Activated CD4-positive, alpha-beta T cell treated with anti-CD3 and anti-CD28 coated beads, Interleukin-2, amount 10 ng/mL, durations not matched to agents 7 days and 5 days (primary cell): ENCODE data around the gene PTPRN2. TPM values are rescaled to one million over a fixed set of nuclear protein-coding genes. Genes with fewer than 3 reads are reported as not detected.

Experiments
- CTCF ChIA-PET: fragments of 350-600 bp; sonication (Branson Sonifier 250); formaldehyde crosslinking; loops from one replicate; lab custom pipeline; 2021; ENCODE audit warnings: antibody characterized with exemption; lab: Charles Lee
- POLR2A ChIA-PET: fragments of 350-600 bp; sonication (Branson Sonifier 250); formaldehyde crosslinking; loops from one replicate; lab custom pipeline; 2021; ENCODE audit warnings: antibody characterized with exemption; lab: Charles Lee
- DNase-seq: peaks from one replicate; pipeline ENCODE4 v3.0.0-alpha.2; 2020
- H3K27ac Mint-ChIP-seq: one replicate; pipeline ENCODE4 v1.8.0; 2021; ENCODE audit warnings: mild to moderate bottlenecking, moderate library complexity, mixed read lengths
- H3K27me3 Mint-ChIP-seq: one replicate; pipeline ENCODE4 v1.8.0; 2021; ENCODE audit warnings: mixed read lengths
- H3K36me3 Mint-ChIP-seq: one replicate; pipeline ENCODE4 v1.8.0; 2021; ENCODE audit warnings: low read depth, mixed read lengths
- H3K4me1 Mint-ChIP-seq: one replicate; pipeline ENCODE4 v1.8.0; 2021; ENCODE audit warnings: mixed read lengths
- H3K4me3 Mint-ChIP-seq: one replicate; pipeline ENCODE4 v1.8.0; 2021; ENCODE audit warnings: mild to moderate bottlenecking, moderate library complexity, mixed read lengths
- H3K9me3 Mint-ChIP-seq: one replicate; pipeline ENCODE4 v1.8.0; 2021; ENCODE audit warnings: mixed read lengths
- total RNA-seq, 2 experiments: library from RNA; stranded (reverse); gene quantifications; one replicate each; pipeline ENCODE4 v1.2.3, GENCODE V29; 2021

The PTPRN2 gene
- total RNA-seq, 2 experiments from 2014 or later, result 2.6 to 2.7 TPM

DNA sequence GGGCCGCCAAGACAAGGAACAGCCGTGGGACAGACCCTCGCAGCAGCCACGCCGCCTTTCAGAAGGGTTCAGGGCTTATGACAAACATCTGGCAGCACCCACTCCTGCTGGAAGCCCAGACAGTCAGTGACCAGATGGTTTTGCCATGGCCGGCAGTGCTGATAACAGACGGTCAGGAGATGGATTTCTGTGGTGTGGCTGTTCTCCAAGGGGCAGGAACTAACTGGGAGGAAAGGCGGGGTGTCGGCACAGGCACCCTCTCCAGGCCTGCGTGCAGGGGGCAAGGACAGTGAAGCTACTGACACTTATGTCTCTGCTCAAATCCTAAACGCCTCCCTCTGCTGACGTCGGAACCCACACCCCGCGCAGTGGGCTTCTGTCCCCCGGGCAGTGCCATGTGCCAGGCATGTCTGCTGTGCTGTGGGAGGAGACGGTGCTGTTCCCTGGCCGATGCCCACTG is 834.8 kb downstream of the PTPRN2 start:
- no peak for DNase-seq
- Mint-ChIP-seq H3K36me3 (no peaks in the 10 kb centered on the region), H3K27ac (no peak overlapping the region), H3K9me3 (no peaks in the 10 kb centered on the region), H3K4me3 (no peak overlapping the region), H3K4me1 (no peaks in the 10 kb centered on the region), H3K27me3 (no peaks in the 10 kb centered on the region)
- ChIA-PET POLR2A (no interaction called here), CTCF (no interaction called here)

- no peaks in the 10 kb centered on the region for H3K4me1 Mint-ChIP-seq
- no peaks in the 10 kb centered on the region for H3K36me3 Mint-ChIP-seq
- H3K9me3 Mint-ChIP-seq, result no peaks in the 10 kb centered on the region
- no peak for DNase-seq
- no peak overlapping the region for H3K27ac Mint-ChIP-seq
- H3K4me3 Mint-ChIP-seq, result no peak overlapping the region
- POLR2A ChIA-PET, result no interaction called here
- CTCF ChIA-PET, result no interaction called here
- no peaks in the 10 kb centered on the region for H3K27me3 Mint-ChIP-seq
Observed at GRCh38 chr7:157751951-157752673, 835.5 kb downstream of the PTPRN2 start.

DNA sequence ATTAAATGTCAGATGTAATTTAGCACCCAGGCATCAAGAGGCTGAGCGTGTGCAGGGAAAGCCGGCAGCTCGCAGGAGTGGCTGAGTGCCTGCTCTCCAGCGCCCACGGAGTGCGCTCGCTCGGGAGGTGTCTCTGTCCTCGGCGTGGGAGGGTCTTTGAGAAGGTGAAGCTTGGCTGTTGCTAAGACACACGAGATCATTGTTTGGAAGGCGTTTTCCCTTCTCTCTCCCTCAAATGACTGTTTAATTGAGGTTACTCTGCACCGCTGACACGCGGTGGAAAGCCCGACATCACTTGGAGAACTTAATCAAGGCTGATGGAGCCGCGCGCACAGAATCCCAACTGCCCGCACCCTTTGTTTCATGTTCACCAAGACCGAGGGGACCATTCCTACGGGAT is 836.2 kb downstream of the PTPRN2 start:
- Mint-ChIP-seq H3K27ac (no peak overlapping the region), H3K4me3 (no peak overlapping the region), H3K27me3 (no peaks in the 10 kb centered on the region), H3K9me3 (no peaks in the 10 kb centered on the region), H3K4me1 (no peaks in the 10 kb centered on the region), H3K36me3 (no peaks in the 10 kb centered on the region)
- ChIA-PET CTCF (no interaction called here), POLR2A (no interaction called here)
- DNase-seq, result no peak

DNA sequence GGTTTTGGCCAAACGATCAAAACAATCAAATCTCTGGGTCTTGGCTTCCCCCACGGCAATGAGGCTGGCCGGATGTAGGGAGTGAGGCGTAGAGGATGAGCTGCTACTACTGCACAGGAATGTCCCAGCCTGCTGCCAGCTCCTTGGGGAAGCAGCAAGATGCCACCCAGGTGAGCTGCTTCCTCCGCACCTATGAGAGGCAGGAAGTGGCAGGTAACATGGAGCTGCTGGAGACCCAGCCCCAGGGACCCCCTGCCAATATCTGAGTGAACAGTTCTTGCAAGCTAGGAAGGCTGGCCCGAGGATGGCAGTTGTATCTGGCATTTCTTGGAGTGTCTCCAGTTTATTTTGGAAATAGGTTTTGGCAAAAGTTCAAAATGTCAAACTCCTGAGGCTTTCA is 837.3 kb downstream of the PTPRN2 start:
- DNase-seq, result no peak
- ChIA-PET CTCF (no interaction called here), POLR2A (no interaction called here)
- Mint-ChIP-seq H3K4me1 (no peaks in the 10 kb centered on the region), H3K27ac (peak overlapping the region; percentile 46), H3K9me3 (no peaks in the 10 kb centered on the region), H3K4me3 (no peak overlapping the region), H3K36me3 (no peaks in the 10 kb centered on the region), H3K27me3 (no peaks in the 10 kb centered on the region)

DNA sequence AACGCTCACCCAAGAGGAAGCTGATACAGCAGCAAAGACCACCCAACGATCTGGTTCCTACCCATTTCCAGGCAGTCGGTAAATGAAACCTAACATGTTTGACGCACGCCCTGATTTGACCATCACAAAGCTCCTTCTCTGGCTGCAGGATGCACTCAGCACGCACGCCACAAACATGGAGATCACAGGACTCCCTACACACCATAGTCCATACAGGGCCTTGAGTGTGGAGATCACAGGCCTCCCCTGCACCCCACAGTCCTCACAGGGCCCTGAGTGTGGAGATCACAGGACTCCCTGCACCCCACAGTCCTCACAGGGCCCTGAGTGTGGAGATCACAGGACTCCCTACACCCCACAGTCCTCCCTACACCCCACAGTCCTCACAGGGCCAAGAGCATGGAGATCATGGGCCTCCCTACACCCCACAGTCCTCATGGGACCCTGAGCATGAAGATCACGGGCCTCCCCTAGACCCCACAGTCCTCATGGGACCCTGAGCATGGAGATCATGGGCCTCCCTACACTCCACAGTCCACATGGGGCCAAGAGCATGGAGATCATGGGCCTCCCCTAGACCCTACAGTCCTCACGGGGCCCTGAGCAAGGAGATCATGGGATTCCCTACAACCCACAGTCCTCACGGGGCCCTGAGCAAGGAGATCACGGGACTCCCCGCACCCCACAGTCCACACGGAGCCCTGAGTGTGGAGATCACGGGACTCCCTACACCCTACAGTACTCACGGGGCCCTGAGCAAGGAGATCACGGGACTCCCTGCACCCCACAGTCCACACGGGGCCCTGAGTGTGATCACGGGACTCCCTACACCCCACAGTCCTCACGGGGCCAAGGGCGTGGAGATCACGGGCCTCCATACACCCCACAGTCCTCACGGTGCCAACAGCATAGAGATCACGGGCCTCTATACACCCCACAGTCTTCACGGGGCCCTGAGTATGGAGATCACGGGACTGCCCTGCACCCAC is 841.6 kb downstream of the PTPRN2 start:
- H3K36me3 Mint-ChIP-seq, result no peaks in the 10 kb centered on the region
- no peaks in the 10 kb centered on the region for H3K9me3 Mint-ChIP-seq
- H3K4me3 Mint-ChIP-seq, result no peak overlapping the region
- POLR2A ChIA-PET, result no interaction called here
- peak overlapping the region; percentile 19 for H3K27ac Mint-ChIP-seq
- H3K4me1 Mint-ChIP-seq, result no peaks in the 10 kb centered on the region
- no peaks in the 10 kb centered on the region for H3K27me3 Mint-ChIP-seq
- DNase-seq, result no peak
- CTCF ChIA-PET, result no interaction called here

DNA sequence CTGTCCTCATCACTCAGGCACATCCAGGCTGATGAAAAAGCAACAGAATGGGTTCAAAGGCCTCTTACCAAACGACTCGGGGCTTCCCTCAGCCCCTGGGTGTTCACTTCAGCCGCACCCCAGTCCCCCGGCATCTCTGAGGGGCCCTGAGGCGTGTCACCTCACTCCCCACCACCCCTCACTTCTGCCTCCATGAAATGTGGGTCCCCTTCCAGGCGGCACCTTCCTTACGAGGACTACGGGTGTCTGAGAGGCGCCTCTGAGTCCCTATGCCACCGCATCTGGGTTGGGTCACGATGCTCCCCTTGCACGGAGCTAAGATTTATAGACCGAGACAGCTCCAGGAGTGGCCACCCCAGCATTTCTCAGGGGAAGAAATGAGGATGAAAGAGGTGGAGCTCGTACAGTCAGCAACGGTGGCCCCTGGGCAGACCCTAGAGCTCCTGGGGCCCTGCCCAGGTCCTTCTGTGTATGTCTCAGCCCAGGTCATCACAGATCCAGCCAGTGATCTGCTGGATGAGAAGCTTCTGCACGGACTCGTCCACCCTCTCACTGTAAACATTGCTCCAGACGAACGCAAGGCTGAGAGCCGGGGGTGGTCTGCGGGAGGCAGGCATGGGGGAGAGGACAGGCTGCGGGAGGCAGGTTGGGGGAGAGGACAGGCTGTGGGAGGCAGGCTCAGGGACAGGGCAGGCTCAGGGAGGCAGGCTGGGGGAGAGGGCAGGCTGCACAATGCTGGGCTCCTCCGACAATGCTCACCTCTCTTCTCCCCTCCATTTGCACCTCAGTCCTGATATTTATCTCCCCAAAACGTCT is 842.6 kb downstream of the PTPRN2 start:
- ChIA-PET CTCF (no interaction called here), POLR2A (no interaction called here)
- no peak for DNase-seq
- Mint-ChIP-seq H3K4me1 (no peaks in the 10 kb centered on the region), H3K27ac (peak overlapping the region; percentile 41), H3K27me3 (no peaks in the 10 kb centered on the region), H3K4me3 (no peak overlapping the region), H3K9me3 (no peaks in the 10 kb centered on the region), H3K36me3 (no peaks in the 10 kb centered on the region)

GRCh38 chr7:157743781-157744525 is 843.7 kb downstream of the PTPRN2 start:
- no peak for DNase-seq

GRCh38 chr7:157740251-157740798 is 847.3 kb downstream of the PTPRN2 start:
- H3K4me1 Mint-ChIP-seq, result no peaks in the 10 kb centered on the region
- no peak overlapping the region for H3K27ac Mint-ChIP-seq
- no peaks in the 10 kb centered on the region for H3K9me3 Mint-ChIP-seq
- no peak for DNase-seq
- no peaks in the 10 kb centered on the region for H3K27me3 Mint-ChIP-seq
- no peak overlapping the region for H3K4me3 Mint-ChIP-seq
- no peaks in the 10 kb centered on the region for H3K36me3 Mint-ChIP-seq
- ChIA-PET POLR2A (no interaction called here), CTCF (no interaction called here)

More at GRCh38 chr7:157743781-157744525, 843.7 kb downstream of the PTPRN2 start:
- ChIA-PET POLR2A (no interaction called here), CTCF (interaction anchor here (0.6 kb wide), 1 partner anchor 15 kb away, joined by 3 read pairs; no protein-coding TSS in a partner anchor)
- Mint-ChIP-seq H3K9me3 (no peaks in the 10 kb centered on the region), H3K4me3 (no peak overlapping the region), H3K4me1 (no peaks in the 10 kb centered on the region), H3K27ac (no peak overlapping the region), H3K36me3 (no peaks in the 10 kb centered on the region), H3K27me3 (no peaks in the 10 kb centered on the region)

GRCh38 chr7:157739650-157740049 is 848.0 kb downstream of the PTPRN2 start:
- H3K4me1 Mint-ChIP-seq, result no peaks in the 10 kb centered on the region
- H3K27ac Mint-ChIP-seq, result no peak overlapping the region
- no peak overlapping the region for H3K4me3 Mint-ChIP-seq
- no peaks in the 10 kb centered on the region for H3K9me3 Mint-ChIP-seq
- H3K27me3 Mint-ChIP-seq, result no peaks in the 10 kb centered on the region
- DNase-seq, result no peak
- CTCF ChIA-PET, result no interaction called here
- POLR2A ChIA-PET, result no interaction called here
- no peaks in the 10 kb centered on the region for H3K36me3 Mint-ChIP-seq

GRCh38 chr7:157739031-157739430 is 848.6 kb downstream of the PTPRN2 start:
- POLR2A ChIA-PET, result no interaction called here
- Mint-ChIP-seq H3K9me3 (peaks cover 3% of the 10 kb centered on the region), H3K36me3 (no peaks in the 10 kb centered on the region), H3K4me1 (no peaks in the 10 kb centered on the region), H3K4me3 (no peak overlapping the region), H3K27ac (no peak overlapping the region), H3K27me3 (no peaks in the 10 kb centered on the region)
- CTCF ChIA-PET, result no interaction called here
- DNase-seq, result no peak

GRCh38 chr7:157738066-157738460 is 849.6 kb downstream of the PTPRN2 start:
- Mint-ChIP-seq H3K27me3 (no peaks in the 10 kb centered on the region), H3K4me3 (no peak overlapping the region), H3K27ac (no peak overlapping the region), H3K9me3 (peaks cover 3% of the 10 kb centered on the region), H3K4me1 (no peaks in the 10 kb centered on the region), H3K36me3 (no peaks in the 10 kb centered on the region)
- CTCF ChIA-PET, result no interaction called here
- no peak for DNase-seq
- POLR2A ChIA-PET, result no interaction called here
